H1 (cell line): ENCODE measurements around the gene PPA1. TPM values are rescaled to one million over a fixed set of nuclear protein-coding genes. Genes with fewer than 3 reads are reported as not detected.

ENCODE experiments used
- CHD7 ChIP-seq: fragments of 300-600 bp; sonication (generic); IDR thresholded peaks from 2 replicates; pipeline ENCODE4 v1.7.1; 2012; ENCODE audit warnings: low read length, moderate library complexity, mild to moderate bottlenecking, inconsistent platforms; ENCODE audit not compliant: insufficient replicate concordance
- polyA plus RNA-seq, 7 experiments: library from polyadenylated mRNA; depleted of rRNA in 3 of 7; stranded (reverse) in 5 of 7; unstranded in 2 of 7; fragments of >200 nt in 5 of 7; fragments of 200-250 nt in 2 of 7; gene quantifications; 1 replicate in 5 of 7; 2 replicates in 1 of 7; 4 replicates in 1 of 7; pipeline versions ENCODE4 v1.2.1 to v1.2.3, GENCODE V29; 2011 to 2013; ENCODE audit warnings: missing spikeins in 2 of 7, mixed read lengths in 2 of 7
- total RNA-seq: library from RNA; stranded (reverse); fragmentation: NEBNext Ultra II Directional; extraction: Animal tissue kit (Norgen Biotek cat#: 25700); gene quantifications from 2 replicates; pipeline ENCODE4 v1.2.1, GENCODE V29; 2021

The PPA1 gene
- total and polyA plus RNA-seq, 2 of the 8 experiments (the other 6 are each of a cell fraction or from before 2014, with no cell fraction given) = 77.0 to 191 TPM

- no peak for TF ChIP-seq CHD7
Observed at GRCh38 chr10:70280099-70280498, 46.9 kb upstream of the PPA1 start (continued).
